Neural crest cell (in vitro differentiated cells): ENCODE data around the gene MEGF8. TPM values are rescaled to one million over a fixed set of nuclear protein-coding genes. Genes with fewer than 3 reads are reported as not detected.

Experiments
- DNase-seq: peaks from one replicate; pipeline ENCODE4 v3.0.0; 2021; ENCODE audit warnings: low read depth, mixed read lengths, low spot score
- H3K27ac Mint-ChIP-seq: one replicate; pipeline ENCODE4 v1.8.0; 2021; ENCODE audit warnings: mild to moderate bottlenecking, mixed read lengths; ENCODE audit not compliant: unreplicated experiment
- H3K27me3 Mint-ChIP-seq: 2 replicates; pipeline ENCODE4 v1.8.0; 2021; ENCODE audit warnings: low read depth, mild to moderate bottlenecking, mixed read lengths
- H3K36me3 Mint-ChIP-seq: 2 replicates; pipeline ENCODE4 v1.8.0; 2021; ENCODE audit warnings: low read depth, mild to moderate bottlenecking, mixed read lengths
- H3K4me1 Mint-ChIP-seq: 2 replicates; pipeline ENCODE4 v1.8.0; 2021; ENCODE audit warnings: mixed read lengths
- H3K4me3 Mint-ChIP-seq: one replicate; pipeline ENCODE4 v1.8.0; 2021; ENCODE audit warnings: mild to moderate bottlenecking, mixed read lengths
- H3K9me3 Mint-ChIP-seq: 2 replicates; pipeline ENCODE4 v1.8.0; 2021; ENCODE audit warnings: mixed read lengths
- total RNA-seq: library from RNA; stranded (reverse); gene quantifications from 2 replicates; pipeline ENCODE4 v1.2.1, GENCODE V29; 2021
- TF ChIP-seq, protein P1 (sequence below): fragments of 200-600 bp; sonication (generic); conservative IDR thresholded peaks from 2 replicates; pipeline ENCODE4 v1.5.0; 2021; ENCODE audit warnings: antibody characterized with exemption, mild to moderate bottlenecking

The MEGF8 gene
- total RNA-seq, 1 donor from 2014 or later: 39.2 TPM

DNA sequence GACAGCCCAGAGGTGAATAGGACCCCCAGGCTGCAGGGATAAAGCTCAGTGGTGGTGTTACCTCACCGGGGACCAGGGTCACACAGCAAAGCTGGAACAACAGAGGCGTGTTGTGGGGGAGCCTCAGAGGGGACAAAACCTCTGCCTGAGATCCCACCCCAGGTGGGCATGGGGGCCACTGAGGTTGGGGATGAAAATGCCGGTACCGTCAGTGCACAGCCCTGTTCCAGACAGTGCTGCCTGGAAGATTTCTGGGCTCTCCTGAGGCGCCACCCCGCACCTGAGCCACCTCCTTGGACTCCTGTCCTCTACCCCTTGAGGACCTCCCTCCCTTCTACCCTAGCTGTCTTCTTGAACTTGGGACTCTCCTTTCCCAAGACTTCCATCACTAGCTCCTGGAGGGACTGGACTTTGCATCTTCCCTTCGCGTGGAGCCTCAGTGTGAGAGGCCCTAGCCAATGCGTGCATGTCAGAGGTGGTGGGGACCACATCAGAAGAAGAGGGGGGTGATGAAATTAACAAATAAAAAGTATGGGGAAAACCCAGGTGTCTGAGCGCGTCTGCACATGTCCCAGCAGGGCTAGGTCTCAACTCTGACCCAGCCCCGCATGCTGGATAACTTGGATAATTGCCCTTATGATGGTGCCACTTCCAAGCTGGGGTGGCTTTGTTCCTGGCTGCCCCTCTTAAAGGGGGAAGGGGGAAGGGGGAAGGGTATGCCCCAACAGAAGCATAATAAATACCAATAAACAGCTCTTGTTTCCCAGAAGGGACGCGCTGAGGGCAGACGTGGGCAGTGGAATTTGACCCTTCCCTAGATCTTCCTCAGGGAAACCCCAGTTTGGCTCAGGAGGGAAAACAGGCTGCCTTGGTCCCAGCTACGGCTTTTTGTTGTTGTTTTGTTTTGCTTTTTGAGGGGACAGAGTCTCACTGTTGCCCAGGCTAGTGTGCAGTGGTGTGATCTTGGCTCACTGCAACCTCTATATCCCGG is 53.1 kb downstream of the MEGF8 start:
- peaks cover 15% of the 10 kb centered on the region for H3K27me3 Mint-ChIP-seq
- H3K4me3 Mint-ChIP-seq: no peak overlapping the region
- TF ChIP-seq, protein P1, sequence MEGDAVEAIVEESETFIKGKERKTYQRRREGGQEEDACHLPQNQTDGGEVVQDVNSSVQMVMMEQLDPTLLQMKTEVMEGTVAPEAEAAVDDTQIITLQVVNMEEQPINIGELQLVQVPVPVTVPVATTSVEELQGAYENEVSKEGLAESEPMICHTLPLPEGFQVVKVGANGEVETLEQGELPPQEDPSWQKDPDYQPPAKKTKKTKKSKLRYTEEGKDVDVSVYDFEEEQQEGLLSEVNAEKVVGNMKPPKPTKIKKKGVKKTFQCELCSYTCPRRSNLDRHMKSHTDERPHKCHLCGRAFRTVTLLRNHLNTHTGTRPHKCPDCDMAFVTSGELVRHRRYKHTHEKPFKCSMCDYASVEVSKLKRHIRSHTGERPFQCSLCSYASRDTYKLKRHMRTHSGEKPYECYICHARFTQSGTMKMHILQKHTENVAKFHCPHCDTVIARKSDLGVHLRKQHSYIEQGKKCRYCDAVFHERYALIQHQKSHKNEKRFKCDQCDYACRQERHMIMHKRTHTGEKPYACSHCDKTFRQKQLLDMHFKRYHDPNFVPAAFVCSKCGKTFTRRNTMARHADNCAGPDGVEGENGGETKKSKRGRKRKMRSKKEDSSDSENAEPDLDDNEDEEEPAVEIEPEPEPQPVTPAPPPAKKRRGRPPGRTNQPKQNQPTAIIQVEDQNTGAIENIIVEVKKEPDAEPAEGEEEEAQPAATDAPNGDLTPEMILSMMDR: no peak
- DNase-seq: no peak
- H3K4me1 Mint-ChIP-seq: peaks cover 5% of the 10 kb centered on the region
- H3K36me3 Mint-ChIP-seq: peaks cover 7% of the 10 kb centered on the region
- H3K9me3 Mint-ChIP-seq: no peaks in the 10 kb centered on the region
- no peak overlapping the region for H3K27ac Mint-ChIP-seq

DNA sequence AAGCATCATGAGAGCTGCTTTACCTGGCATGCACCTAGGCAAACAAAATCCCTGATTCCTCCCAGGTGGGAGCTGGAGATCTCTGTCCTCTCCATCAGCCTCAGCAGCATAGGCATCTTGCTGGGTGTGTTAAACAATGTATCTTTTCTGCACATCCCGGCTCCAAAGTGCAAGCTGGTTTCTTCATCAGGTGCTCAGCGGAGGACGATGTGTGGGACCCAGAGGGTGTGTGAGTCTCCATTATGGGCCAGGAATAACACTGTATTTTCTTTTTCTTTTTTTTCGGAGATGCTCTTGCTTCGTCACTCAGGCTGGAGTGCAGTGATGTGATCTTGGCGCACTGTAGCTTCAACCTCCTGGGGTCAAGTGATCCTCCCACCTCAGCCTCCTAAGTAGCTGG is 54.7 kb downstream of the MEGF8 start:
- Mint-ChIP-seq H3K27ac (no peak overlapping the region), H3K4me3 (no peak overlapping the region), H3K27me3 (peaks cover 15% of the 10 kb centered on the region), H3K9me3 (no peaks in the 10 kb centered on the region), H3K36me3 (peaks cover 4% of the 10 kb centered on the region), H3K4me1 (peaks cover 5% of the 10 kb centered on the region)
- TF ChIP-seq, protein P1: no peak
- DNase-seq: no peak

DNA sequence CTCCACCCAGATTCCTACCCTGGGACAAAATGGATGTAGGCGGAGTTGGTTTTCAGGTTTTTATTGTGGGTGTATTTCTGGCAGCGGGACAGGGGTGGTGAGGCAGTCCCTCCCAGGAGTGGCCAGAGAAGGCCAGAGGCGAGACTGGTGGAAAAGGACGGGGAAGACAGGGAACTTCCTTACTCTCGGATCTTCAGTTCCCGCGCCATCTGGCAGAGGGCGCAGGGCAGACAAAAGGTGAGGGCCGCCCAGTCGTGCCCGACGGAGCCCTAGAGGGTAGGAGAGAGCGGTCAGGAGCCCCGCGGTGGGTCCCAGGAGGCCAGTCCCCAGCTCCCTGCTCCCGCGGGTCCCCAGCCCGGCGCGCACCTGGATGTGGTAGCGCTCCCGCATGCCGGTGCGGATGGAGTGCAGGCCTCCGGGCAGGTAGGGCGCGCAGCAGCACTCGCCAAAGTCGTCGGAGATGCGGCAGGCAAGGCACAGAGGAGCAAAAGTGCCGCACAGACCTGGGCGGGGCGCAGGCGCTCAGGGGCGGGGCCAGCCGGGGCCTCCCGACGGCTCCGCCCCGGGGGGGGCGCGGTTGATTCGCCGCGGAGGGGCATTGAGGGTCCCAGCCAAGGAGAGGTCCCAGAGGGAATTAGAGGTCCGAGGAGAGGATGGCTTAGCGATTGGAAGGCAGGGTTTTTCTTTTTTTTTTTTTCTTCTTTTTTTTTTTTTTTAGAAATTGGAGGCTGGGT is 61.7 kb downstream of the MEGF8 start:
- TF ChIP-seq, protein P1: peak; percentile 67
- Mint-ChIP-seq H3K4me3 (peak overlapping the region; percentile 50), H3K36me3 (no peaks in the 10 kb centered on the region), H3K27ac (peak overlapping the region; percentile 5), H3K9me3 (no peaks in the 10 kb centered on the region), H3K27me3 (peaks cover 49% of the 10 kb centered on the region), H3K4me1 (peaks cover 11% of the 10 kb centered on the region)
- DNase-seq: peak; percentile 64

DNA sequence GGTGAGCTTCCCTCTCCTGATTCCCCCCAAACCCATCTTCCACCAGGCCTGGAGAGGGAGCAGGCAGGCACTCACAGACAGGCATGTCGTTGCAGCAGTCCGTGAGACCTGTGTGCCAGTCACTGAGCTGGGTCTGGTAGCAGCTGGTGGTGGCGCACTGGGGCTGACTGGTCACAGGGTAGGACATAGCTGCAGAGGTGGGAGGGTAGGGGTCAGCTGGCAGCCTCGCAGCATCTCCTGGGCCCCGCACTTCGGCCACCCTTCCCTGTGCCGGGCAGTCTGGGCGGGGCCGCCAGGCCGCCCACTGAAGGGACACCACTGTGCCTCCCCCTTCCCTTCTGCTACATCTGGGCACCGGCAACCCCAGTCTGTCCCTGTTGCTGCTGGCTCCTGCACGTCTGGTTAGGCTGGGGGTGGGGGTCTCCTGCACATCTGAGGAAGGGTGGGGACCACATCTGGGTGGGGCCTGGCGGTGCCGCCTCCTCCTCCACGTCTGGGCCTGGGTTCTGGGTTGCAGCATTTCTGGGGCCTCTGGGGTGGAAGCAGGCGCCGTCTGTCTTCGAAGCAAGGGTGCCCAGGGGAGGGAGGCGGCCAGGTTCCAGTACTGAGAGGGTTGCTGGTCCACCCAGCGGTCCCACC is 63.5 kb downstream of the MEGF8 start:
- H3K4me3 Mint-ChIP-seq: no peak overlapping the region
- DNase-seq: no peak
- H3K27ac Mint-ChIP-seq: no peak overlapping the region
- H3K9me3 Mint-ChIP-seq: no peaks in the 10 kb centered on the region
- H3K27me3 Mint-ChIP-seq: peaks cover 49% of the 10 kb centered on the region
- TF ChIP-seq, protein P1: no peak
- H3K4me1 Mint-ChIP-seq: peaks cover 11% of the 10 kb centered on the region
- no peaks in the 10 kb centered on the region for H3K36me3 Mint-ChIP-seq

DNA sequence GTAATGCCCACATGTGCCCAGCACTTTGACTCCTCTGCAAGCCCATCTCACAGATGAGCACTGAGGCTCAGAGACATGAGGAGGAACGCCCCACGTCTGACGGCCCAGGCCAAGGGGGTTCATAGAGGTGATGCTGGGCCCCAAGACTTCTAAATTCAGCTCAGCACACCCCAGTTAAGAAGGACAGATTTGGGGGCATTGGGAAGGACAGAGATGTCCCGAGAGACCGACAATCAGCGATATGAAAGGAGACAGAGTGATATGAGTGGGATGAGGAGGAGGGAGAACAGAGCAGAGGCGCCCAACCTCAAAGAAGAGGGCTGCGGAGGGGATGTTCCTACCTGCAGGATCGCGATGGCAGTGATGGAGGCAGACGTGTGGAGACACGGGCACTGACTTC is 64.5 kb downstream of the MEGF8 start, which contains the start of gene CNFN:
TSS of gene CNFN (minus strand) at position 399 of the 400 bp plus-strand sequence. CDS start 1,260 bp downstream, outside the sequence.
- Mint-ChIP-seq H3K9me3 (no peaks in the 10 kb centered on the region), H3K4me1 (peaks cover 13% of the 10 kb centered on the region)

More for the DNA sequence above, 64.5 kb downstream of the MEGF8 start, which contains the start of gene CNFN:
- TF ChIP-seq, protein P1: no peak
- Mint-ChIP-seq H3K4me3 (no peak within 1 kb of the TSS), H3K36me3 (no peaks in the 10 kb centered on the region), H3K27ac (no peak within 1 kb of the TSS), H3K27me3 (peaks cover 51% of the 10 kb centered on the region)
- no peak for DNase-seq
